ENCODE data around the gene SLC9A3. TPM values are rescaled to one million over a fixed set of nuclear protein-coding genes. Genes with fewer than 3 reads are reported as not detected.
A peak's percentile ranks its signal among the peaks of the same experiment; 100 is the strongest.

Gene SLC9A3
- total RNA-seq, 1 donor from 2014 or later = 0.81 TPM

DNA sequence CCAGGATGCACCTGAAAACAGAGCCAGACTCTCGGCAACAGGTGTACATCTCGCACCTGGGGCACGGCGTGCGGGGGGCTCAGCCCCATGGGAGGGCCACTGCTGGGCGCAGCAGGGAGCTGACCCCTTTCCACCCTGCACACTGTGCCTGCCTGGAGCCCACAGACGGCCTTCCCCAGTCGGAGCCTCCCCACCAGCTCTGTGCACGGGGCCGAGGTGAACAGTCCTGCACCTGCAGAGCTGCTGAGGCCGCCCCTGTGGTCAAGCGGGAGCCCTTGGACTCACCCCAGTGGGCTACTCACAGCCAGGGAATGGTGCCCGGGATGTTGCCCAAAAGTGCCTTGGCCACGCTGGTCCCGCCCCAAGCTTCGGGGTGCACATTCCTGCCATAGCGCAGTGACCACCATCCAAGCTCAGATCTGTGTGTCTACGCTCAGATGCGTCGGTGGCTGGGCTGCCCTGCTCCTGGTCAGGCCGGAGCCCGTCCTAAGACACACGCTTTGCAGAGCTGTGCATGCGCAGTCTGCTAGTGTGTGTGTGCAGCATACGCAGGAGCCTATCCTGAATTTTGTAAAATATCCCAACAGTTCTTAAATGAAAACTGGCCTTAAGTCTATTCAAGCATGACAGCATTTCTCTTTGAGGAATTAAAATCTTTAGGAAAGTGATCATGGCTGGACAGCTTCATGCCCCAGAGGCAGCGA, 89.7 kb downstream of the SLC9A3 start:
- ATAC-seq = no peak
- DNase-seq (ENCODE audit: low spot score) = peak; percentile 31

DNA sequence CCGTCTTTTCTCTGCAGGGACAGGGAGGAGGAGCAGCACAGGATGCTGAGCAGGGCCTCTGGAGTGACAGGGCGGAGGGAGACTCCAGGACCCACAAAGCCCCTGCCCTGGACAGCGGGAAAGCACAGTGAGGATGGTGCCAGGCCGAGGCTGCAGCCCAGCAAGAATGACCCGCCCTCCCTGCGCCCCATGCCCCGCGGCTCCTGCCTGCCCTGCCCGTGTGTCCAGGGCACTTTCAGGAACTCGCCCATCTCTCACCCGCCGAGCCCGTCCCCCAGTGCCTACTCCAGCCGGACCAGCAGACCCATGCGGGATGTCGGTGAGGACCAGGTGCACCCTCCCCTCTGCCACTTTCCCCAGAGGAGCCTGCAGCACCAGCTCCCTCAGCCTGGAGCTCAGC, 90.4 kb downstream of the SLC9A3 start:
- peak; percentile 37 for DNase-seq (ENCODE audit: low spot score)
- ATAC-seq = no peak

GRCh38 chr5:432928-433791, 91.1 kb downstream of the SLC9A3 start:
- DNase-seq (ENCODE audit: low spot score) (peak; percentile 33), ATAC-seq (no peak)

GRCh38 chr5:432201-432927, 91.9 kb downstream of the SLC9A3 start:
- ATAC-seq (no peak), DNase-seq (ENCODE audit: low spot score) (no peak)

DNA sequence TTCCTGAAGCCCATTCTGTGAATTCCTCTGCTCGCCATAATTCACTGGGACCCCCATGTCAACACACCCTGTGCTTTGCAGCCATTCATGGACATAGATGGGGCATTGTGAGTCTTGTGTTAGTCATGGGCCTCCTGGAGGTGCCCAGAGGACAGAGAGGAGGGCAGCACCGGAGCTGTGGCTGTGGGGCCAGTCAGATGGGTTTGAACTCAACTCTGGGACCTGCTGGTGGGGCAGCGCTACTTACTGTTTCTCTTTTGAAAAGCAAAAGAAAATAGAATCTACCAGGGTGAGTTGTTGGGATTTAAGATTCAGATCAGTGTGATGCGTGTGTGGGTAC, 92.6 kb downstream of the SLC9A3 start:
- DNase-seq (ENCODE audit: low spot score) = no peak
- no peak for ATAC-seq

- peak; percentile 70 for ATAC-seq
These were observed 93.1 kb downstream of the SLC9A3 start for GRCh38 chr5:431001-431710.

GRCh38 chr5:430214-430925, 93.9 kb downstream of the SLC9A3 start:
- DNase-seq (ENCODE audit: low spot score) = no peak
- ATAC-seq = no peak

More at GRCh38 chr5:431001-431710, 93.1 kb downstream of the SLC9A3 start:
- DNase-seq (ENCODE audit: low spot score) = no peak

DNA sequence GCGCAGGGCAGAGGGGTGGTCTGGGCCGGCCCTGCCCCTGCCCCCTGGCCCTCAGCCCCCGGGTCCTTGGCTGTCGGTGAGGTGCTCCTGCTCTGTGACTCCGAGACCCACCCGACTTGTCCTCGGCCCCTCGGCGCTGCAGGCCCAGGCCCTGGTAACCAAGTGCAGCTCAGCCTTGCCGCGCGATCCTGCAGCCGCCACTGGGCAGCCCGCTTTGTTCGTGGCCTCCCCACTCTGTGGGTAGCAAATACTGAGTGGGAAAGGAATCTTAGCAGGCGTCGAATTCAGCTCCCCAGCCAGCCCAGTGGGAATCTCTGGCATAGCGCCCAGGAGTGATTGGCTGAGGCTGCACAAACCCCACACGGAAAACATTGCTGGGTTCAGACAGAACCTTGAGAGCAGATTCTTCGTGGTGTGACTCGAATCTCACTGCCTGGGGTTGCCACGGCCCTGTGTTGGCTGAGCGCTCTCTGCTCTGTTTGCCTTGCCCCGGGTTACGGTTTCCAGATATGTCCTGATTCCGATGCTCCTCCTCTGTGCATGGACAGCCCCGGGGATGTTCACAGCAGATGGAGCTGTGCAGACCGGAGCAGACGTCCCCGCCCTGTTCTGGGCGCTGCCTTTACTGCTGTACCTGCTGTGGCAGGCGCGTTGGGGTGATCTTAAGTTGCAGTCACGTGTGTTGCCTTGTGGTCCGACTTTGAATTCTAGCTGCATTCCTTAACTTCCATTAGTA, 94.6 kb downstream of the SLC9A3 start:
- ATAC-seq = no peak
- DNase-seq (ENCODE audit: low spot score) = no peak

DNA sequence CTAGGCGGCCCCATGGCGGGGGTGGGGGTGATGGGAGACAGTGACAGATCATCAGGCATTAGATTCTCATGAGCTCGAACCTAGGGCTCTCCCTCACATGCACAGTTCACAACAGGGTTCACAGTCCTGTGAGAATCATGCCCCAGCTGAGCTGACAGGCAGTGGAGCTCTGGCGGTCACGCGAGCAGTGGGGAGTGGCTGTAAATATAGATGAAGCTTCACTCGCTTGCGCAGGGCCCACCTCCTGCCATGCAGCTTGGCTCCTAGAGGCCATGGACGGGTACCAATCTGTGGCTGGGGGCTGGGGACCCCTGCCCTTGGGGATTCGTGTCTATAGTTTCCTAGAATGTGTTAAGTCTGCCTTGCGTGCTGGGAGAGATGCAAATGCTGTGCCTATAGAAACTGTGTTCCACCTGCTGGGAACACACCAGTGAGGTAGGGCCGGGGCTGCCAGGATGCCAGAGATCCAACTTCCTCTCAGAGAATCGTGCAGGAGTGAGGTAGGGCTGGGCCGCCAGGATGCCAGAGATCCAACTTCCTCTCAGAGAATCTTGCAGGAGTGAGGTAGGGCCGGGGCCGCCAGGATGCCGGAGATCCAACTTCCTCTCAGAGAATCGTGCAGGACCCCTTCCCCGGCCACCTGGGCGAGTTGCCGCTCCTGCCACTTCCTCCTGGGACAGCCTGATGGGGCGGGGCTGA, 95.3 kb downstream of the SLC9A3 start:
- no peak for DNase-seq (ENCODE audit: low spot score)
- ATAC-seq = no peak

- DNase-seq (ENCODE audit: low spot score) (no peak), ATAC-seq (no peak)
These were observed 96.0 kb downstream of the SLC9A3 start for GRCh38 chr5:428219-428618.

- no peak for ATAC-seq
- DNase-seq (ENCODE audit: low spot score) = no peak
These were observed 96.7 kb downstream of the SLC9A3 start for GRCh38 chr5:427415-428087.

DNA sequence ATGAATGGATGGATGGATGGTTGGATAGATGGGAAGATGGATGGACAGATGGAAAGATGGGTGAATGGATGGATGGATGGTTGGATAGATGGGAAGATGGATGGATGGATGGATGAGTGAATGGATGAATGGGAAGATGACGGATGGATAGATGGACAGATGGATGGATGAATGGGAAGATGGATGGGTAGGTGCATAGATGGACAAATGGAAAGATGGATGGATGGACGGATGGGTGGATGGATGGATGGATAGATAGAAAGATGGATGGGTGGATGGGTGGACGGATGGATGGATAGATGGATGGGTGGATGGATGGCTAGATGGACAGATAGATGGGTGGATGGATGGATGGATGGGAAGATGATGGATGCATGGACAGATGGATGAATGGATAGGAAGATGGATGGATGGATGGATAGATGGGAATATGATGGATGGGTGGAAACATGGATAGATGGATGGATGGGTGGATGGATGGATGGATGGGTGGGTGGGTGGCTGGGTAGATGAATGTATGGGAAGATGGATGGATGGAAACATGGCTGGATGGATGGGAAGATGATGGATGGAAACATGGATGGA, 97.8 kb downstream of the SLC9A3 start:
- DNase-seq (ENCODE audit: low spot score) (no peak), ATAC-seq (no peak)

DNA sequence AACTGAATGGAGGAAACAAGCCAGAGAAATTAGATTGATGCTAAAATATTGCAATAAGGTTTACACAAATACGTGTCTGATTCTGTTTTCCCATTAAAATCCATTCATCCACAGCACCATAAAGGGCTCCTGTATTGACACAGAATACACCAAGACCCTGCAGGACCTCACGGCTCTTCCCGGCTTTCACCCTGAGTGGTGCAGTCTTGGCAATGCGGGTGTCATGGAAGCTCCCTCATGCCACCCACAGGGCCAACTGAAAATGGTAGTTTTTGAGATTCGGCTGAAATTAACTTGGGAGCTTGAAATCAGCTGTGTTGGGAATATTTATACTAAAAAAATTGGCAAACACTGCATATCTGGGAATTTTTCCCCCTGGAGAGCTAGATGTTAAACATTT, 98.5 kb downstream of the SLC9A3 start:
- no peak for DNase-seq (ENCODE audit: low spot score)

DNA sequence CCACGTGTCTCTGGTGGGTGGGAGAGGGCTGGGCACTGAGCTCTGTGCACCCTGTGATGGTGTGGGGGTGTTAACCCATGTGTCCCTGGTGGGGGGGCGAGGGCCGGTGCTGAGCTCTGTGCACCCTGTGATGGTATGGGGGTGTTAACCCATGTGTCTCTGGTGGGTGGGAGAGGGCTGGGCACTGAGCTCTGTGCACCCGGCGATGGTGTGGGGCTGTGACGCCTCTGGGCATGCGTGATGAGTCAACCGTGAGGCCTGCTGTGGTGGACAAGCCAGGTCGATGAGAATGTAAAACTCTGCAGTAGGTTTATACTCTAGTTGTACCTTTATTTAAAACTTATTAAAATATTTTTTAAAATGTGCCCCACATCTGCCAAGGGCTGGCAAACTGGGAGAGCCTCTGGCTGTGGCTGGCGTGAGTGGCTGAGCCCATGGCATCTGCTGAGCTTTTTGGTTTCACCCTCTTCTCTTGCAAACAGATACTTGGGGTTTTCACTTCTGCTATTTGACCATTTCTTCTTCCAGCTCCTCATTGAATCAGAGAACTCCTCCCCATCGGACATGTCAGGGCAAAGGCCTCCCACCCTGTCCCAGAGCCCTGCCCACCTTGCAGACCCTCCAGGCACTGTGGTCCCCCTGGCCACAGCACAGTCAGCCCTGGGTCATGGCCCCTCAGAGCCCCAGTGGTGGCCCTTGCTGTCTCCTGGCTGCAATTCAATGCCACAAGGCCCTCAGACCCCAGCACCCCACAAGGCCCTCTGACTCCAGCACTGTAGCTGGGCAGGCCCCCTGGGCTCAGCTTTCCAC, 99.7 kb downstream of the SLC9A3 start:
- DNase-seq (ENCODE audit: low spot score) (peak; percentile 22), ATAC-seq (no peak)

More for the DNA sequence above, 98.5 kb downstream of the SLC9A3 start:
- ATAC-seq = no peak

- ATAC-seq (no peak), DNase-seq (ENCODE audit: low spot score) (peak; percentile 18)
These were observed 100.5 kb downstream of the SLC9A3 start for GRCh38 chr5:423626-424261.

DNA sequence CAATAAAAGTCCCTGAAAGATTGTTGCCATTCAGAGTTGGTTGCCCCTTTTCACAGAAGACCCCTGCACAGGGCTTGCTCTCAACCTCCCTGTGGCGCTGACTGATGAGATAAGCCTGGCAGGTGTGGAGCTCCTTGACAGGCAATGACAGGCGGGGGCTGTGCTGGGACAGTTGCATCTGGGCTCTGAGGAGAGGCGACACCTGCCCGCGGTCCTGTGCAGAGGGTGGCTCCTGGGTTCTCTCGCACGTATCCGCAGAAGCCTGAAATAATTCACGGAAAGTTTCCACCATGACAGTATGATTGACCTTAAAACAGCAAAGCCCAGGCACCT, 101.0 kb downstream of the SLC9A3 start:
- ATAC-seq (no peak), DNase-seq (ENCODE audit: low spot score) (no peak)
